ENCODE measurements around the gene IL12B.

The IL12B gene

DNA sequence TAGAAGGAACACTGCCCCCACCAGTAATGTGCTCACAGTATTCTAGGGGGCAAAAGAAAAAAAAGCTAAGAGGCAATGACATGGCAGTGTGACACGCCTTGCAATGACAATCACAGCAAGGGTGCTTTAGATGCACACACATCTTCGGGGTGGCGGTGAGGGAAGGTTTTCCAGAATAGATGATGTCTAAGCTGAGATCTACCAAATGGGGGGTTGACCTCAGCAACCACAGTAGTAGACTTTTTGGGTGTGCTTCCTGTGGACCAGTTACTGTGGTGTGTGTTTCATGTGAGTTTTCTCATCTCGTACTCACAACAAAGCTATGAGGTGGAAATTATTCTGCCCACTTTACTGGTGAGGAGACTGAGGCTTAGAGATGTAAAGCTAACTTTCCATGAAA lies 10.2 kb upstream of the IL12B start:
- POLR2A ChIA-PET = no interaction called here
- CTCF ChIA-PET = interaction anchor here (0.6 to 2.0 kb wide), 6 partner anchors 8 to 1864 kb away, joined by 3 to 11 read pairs (median 3); no protein-coding TSS in a partner anchor
- no peak overlapping the region for H3K4me3 ChIP-seq (ENCODE audit: low read depth, low read length)
- no peak for DNase-seq (ENCODE audit: low read depth, low spot score)
- TF ChIP-seq, protein P1, sequence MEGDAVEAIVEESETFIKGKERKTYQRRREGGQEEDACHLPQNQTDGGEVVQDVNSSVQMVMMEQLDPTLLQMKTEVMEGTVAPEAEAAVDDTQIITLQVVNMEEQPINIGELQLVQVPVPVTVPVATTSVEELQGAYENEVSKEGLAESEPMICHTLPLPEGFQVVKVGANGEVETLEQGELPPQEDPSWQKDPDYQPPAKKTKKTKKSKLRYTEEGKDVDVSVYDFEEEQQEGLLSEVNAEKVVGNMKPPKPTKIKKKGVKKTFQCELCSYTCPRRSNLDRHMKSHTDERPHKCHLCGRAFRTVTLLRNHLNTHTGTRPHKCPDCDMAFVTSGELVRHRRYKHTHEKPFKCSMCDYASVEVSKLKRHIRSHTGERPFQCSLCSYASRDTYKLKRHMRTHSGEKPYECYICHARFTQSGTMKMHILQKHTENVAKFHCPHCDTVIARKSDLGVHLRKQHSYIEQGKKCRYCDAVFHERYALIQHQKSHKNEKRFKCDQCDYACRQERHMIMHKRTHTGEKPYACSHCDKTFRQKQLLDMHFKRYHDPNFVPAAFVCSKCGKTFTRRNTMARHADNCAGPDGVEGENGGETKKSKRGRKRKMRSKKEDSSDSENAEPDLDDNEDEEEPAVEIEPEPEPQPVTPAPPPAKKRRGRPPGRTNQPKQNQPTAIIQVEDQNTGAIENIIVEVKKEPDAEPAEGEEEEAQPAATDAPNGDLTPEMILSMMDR (IDR thresholded peaks at IDR 0.05; ENCODE audit: insufficient read depth, low read length, missing control alignments) = no peak

DNA sequence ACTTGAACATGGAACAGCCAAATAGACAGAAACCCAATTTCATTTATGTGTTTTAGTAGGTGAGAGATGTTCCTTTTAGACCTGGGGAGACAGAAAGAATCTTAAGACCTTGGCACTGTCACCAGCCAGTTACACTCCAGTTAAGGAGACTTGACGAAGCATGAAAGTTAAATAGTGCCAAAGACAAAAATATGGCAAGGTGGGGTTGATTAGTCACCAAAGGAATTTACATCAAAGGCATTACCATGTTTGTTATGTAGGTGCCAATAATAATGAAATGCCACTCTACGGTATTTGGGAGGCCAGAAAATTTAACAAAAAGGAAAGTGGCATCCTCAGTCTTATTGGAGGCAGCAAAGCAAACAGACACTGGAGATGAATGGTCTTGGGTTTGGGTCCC lies 9.2 kb upstream of the IL12B start:
- TF ChIP-seq, protein P1 (IDR thresholded peaks at IDR 0.05; ENCODE audit: insufficient read depth, low read length, missing control alignments) = no peak
- DNase-seq (ENCODE audit: low read depth, low spot score) = no peak
- no peak overlapping the region for H3K4me3 ChIP-seq (ENCODE audit: low read depth, low read length)
- ChIA-PET POLR2A (no interaction called here), CTCF (no interaction called here)

DNA sequence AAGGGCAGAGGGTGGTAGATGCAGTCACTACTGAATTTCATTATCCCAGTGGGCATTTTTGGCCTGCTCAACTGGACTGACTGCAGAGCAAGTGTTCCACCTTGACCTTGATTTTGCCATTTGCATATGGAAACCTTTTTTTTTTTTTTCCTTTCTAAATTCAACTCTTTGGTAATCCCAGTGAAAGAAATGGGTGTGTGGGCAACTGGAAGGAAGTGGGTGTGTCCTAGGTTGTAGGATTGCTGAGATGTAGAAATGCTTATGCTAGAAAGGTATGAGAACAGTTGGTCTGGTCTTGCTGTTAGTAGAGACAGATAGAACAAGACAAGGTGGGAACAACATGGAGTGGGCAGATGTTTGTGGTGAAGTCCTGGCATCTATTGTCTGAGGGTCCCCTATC lies 7.8 kb upstream of the IL12B start:
- no peak overlapping the region for H3K4me3 ChIP-seq (ENCODE audit: low read depth, low read length)
- TF ChIP-seq, protein P1 (IDR thresholded peaks at IDR 0.05; ENCODE audit: insufficient read depth, low read length, missing control alignments) = no peak
- DNase-seq (ENCODE audit: low read depth, low spot score) = no peak
- CTCF ChIA-PET = no interaction called here
- POLR2A ChIA-PET = no interaction called here

DNA sequence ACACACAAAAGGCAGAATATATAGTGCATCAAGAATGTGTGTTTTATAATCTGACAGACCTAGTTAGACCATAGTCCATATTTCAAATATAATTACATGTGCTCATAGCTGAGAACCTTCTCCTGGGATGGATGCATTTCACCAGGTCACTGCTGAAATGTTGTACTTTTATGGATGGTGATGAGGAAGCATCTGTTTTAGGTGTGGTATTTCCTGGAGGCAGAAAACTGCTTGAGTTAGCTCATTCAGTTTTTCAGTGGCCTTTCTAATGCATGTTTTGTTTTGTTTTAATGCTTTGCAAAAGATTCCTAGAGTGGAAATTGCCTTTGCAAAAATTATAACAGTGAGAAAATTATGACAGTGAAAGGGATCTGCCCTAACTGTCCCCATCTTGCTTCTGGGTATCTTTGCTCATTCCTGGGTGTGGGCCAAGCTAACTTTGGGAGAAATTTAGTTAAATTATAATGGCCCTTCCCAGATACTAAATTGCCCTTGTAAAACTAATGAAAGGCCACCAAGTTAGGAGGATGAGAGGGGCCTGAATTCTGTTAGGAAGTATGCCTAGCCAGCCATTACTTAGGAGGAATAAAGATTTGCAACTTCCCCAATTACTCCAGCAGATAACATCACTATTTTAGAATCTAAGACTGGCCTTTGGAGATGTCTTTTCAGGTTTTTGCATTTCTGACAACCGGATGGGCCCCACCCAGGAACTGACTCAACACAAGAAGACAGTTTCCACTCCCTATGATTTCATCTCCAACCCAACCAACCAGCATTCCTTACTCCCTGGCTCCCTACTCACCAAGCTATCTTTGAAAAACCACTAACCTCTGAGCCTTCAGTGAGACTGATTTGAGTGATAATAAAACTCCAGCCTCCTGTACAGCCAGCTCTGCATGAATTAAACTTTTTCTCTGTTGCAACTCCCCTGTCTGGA lies 7.0 kb upstream of the IL12B start:
- no peak overlapping the region for H3K4me3 ChIP-seq (ENCODE audit: low read depth, low read length)
- no peak for DNase-seq (ENCODE audit: low read depth, low spot score)
- ChIA-PET POLR2A (no interaction called here), CTCF (no interaction called here)
- TF ChIP-seq, protein P1 (IDR thresholded peaks at IDR 0.05; ENCODE audit: insufficient read depth, low read length, missing control alignments) = no peak

DNA sequence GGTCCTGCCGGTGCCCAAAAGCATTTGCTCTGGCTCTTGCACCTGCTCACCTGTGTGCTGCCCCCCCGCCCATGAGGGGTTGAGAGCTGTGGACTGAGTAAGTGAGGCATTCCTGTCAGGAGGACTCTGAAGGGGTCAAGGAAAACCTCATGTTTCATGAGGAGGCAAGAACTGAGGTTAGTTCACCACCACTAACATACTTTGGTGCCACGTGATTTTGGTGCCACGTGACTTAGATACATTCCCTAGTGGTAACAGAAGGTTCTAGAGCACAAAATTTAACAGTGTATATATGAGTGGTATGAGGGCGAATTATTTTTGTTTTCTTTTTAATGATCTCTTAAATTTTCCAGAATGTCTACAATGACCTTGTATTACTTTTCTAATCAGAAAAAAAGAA lies 6.3 kb upstream of the IL12B start:
- H3K4me3 ChIP-seq (ENCODE audit: low read depth, low read length) = no peak overlapping the region
- POLR2A ChIA-PET = no interaction called here
- CTCF ChIA-PET = no interaction called here
- no peak for DNase-seq (ENCODE audit: low read depth, low spot score)
- TF ChIP-seq, protein P1 (IDR thresholded peaks at IDR 0.05; ENCODE audit: insufficient read depth, low read length, missing control alignments) = no peak

DNA sequence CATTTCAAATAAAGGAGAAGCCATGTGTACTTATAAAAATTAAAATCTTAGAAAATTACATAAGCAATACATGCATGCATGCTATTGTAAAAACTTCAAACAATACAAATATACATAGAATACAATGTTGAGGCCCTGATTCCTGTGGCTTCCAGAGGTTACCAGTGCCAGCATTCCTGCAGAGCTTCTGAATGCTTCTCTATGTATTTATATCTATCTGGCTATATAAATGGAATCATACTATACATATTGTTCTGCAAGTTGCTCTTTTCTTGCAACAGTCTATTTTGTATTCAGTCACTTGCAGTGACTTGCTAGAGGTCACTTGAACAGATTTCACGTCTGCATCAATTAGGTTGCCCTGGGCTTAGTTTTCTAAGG lies 3.2 kb upstream of the IL12B start:
- TF ChIP-seq, protein P1 (IDR thresholded peaks at IDR 0.05; ENCODE audit: insufficient read depth, low read length, missing control alignments) = no peak
- ChIA-PET POLR2A (no interaction called here), CTCF (interaction anchor here (0.7 to 1.5 kb wide), 3 partner anchors 20 to 654 kb away, joined by 3 read pairs; no protein-coding TSS in a partner anchor)
- no peak for DNase-seq (ENCODE audit: low read depth, low spot score)
- no peak overlapping the region for H3K4me3 ChIP-seq (ENCODE audit: low read depth, low read length)

All from AG04449 (cell line).